T-helper 2 cell treated with Interferon-gamma antibody and Interleukin-4, amounts not matched to agents 5 μg/mL and 100 μg/mL, for 36 hours (primary cell): ENCODE results near the gene CD7.

Experiments
- DNase-seq: peaks from one replicate; pipeline ENCODE4 v3.0.0; 2021; ENCODE audit warnings: low spot score
- H3K27ac Mint-ChIP-seq: one replicate; pipeline ENCODE4 v1.8.0; 2021; ENCODE audit warnings: mild to moderate bottlenecking, mixed read lengths
- H3K27me3 Mint-ChIP-seq: one replicate; pipeline ENCODE4 v1.8.0; 2021; ENCODE audit warnings: low read depth, mixed read lengths
- H3K36me3 Mint-ChIP-seq: one replicate; pipeline ENCODE4 v1.8.0; 2021; ENCODE audit warnings: low read depth, mixed read lengths
- H3K4me1 Mint-ChIP-seq: one replicate; pipeline ENCODE4 v1.8.0; 2021; ENCODE audit warnings: low read depth, mixed read lengths
- H3K4me3 Mint-ChIP-seq: one replicate; pipeline ENCODE4 v1.8.0; 2022; ENCODE audit warnings: mild to moderate bottlenecking, moderate library complexity, mixed read lengths
- H3K9me3 Mint-ChIP-seq: one replicate; pipeline ENCODE4 v1.8.0; 2021; ENCODE audit warnings: mixed read lengths

The CD7 gene

GRCh38 chr17:82327289-82327688, 9.9 kb upstream of the CD7 start:
- Mint-ChIP-seq H3K27me3 (peaks cover 6% of the 10 kb centered on the region), H3K27ac (no peak overlapping the region), H3K9me3 (no peaks in the 10 kb centered on the region), H3K36me3 (no peaks in the 10 kb centered on the region), H3K4me3 (no peak overlapping the region), H3K4me1 (peaks cover 2% of the 10 kb centered on the region)
- no peak for DNase-seq

GRCh38 chr17:82325286-82326180, 8.1 kb upstream of the CD7 start:
- H3K27ac Mint-ChIP-seq = no peak overlapping the region
- no peak overlapping the region for H3K4me3 Mint-ChIP-seq
- no peak for DNase-seq
- no peaks in the 10 kb centered on the region for H3K9me3 Mint-ChIP-seq
- H3K27me3 Mint-ChIP-seq = no peaks in the 10 kb centered on the region
- no peaks in the 10 kb centered on the region for H3K36me3 Mint-ChIP-seq
- H3K4me1 Mint-ChIP-seq = peaks cover 8% of the 10 kb centered on the region

- Mint-ChIP-seq H3K27ac (no peak overlapping the region), H3K4me1 (peaks cover 9% of the 10 kb centered on the region), H3K4me3 (no peak overlapping the region), H3K9me3 (no peaks in the 10 kb centered on the region), H3K27me3 (no peaks in the 10 kb centered on the region), H3K36me3 (no peaks in the 10 kb centered on the region)
- DNase-seq = no peak
Measured at GRCh38 chr17:82324566-82325285, 7.3 kb upstream of the CD7 start.

- H3K9me3 Mint-ChIP-seq = no peaks in the 10 kb centered on the region
- H3K4me3 Mint-ChIP-seq = no peak overlapping the region
- DNase-seq = no peak
- peaks cover 9% of the 10 kb centered on the region for H3K4me1 Mint-ChIP-seq
- H3K36me3 Mint-ChIP-seq = no peaks in the 10 kb centered on the region
- H3K27ac Mint-ChIP-seq = no peak overlapping the region
- no peaks in the 10 kb centered on the region for H3K27me3 Mint-ChIP-seq
Measured at GRCh38 chr17:82323514-82324234, 6.3 kb upstream of the CD7 start.

- H3K36me3 Mint-ChIP-seq = no peaks in the 10 kb centered on the region
- H3K27ac Mint-ChIP-seq = no peak overlapping the region
- H3K4me3 Mint-ChIP-seq = no peak overlapping the region
- no peaks in the 10 kb centered on the region for H3K9me3 Mint-ChIP-seq
- H3K4me1 Mint-ChIP-seq = peaks cover 9% of the 10 kb centered on the region
- DNase-seq = no peak
- no peaks in the 10 kb centered on the region for H3K27me3 Mint-ChIP-seq
Measured at GRCh38 chr17:82322526-82323453, 5.4 kb upstream of the CD7 start.

- H3K27me3 Mint-ChIP-seq = no peaks in the 10 kb centered on the region
- H3K36me3 Mint-ChIP-seq = no peaks in the 10 kb centered on the region
- H3K9me3 Mint-ChIP-seq = no peaks in the 10 kb centered on the region
- H3K4me3 Mint-ChIP-seq = peak overlapping the region; percentile 49
- H3K4me1 Mint-ChIP-seq = peaks cover 13% of the 10 kb centered on the region
- no peak for DNase-seq
- peak overlapping the region; percentile 41 for H3K27ac Mint-ChIP-seq
Measured at GRCh38 chr17:82321947-82322466, 4.6 kb upstream of the CD7 start.

GRCh38 chr17:82320956-82321927, 3.8 kb upstream of the CD7 start:
- no peaks in the 10 kb centered on the region for H3K27me3 Mint-ChIP-seq
- H3K4me3 Mint-ChIP-seq = peak overlapping the region; percentile 81
- peak; percentile 76 for DNase-seq
- H3K36me3 Mint-ChIP-seq = peaks cover 2% of the 10 kb centered on the region
- H3K4me1 Mint-ChIP-seq = peaks cover 13% of the 10 kb centered on the region
- H3K9me3 Mint-ChIP-seq = no peaks in the 10 kb centered on the region
- peak overlapping the region; percentile 85 for H3K27ac Mint-ChIP-seq

- no peak for DNase-seq
- peaks cover 19% of the 10 kb centered on the region for H3K4me1 Mint-ChIP-seq
- H3K27me3 Mint-ChIP-seq = no peaks in the 10 kb centered on the region
- H3K36me3 Mint-ChIP-seq = peaks cover 7% of the 10 kb centered on the region
- H3K27ac Mint-ChIP-seq = no peak overlapping the region
- peak overlapping the region; percentile 21 for H3K4me3 Mint-ChIP-seq
- no peaks in the 10 kb centered on the region for H3K9me3 Mint-ChIP-seq
Measured at GRCh38 chr17:82320140-82320840, 2.9 kb upstream of the CD7 start.

- Mint-ChIP-seq H3K27ac (no peak overlapping the region), H3K27me3 (no peaks in the 10 kb centered on the region)
Measured at GRCh38 chr17:82319619-82320062, 2.2 kb upstream of the CD7 start.

GRCh38 chr17:82318772-82319606, 1.6 kb upstream of the CD7 start:
- no peaks in the 10 kb centered on the region for H3K9me3 Mint-ChIP-seq
- no peaks in the 10 kb centered on the region for H3K27me3 Mint-ChIP-seq
- H3K27ac Mint-ChIP-seq = no peak overlapping the region
- no peak for DNase-seq
- no peak overlapping the region for H3K4me3 Mint-ChIP-seq
- peaks cover 9% of the 10 kb centered on the region for H3K36me3 Mint-ChIP-seq
- peaks cover 17% of the 10 kb centered on the region for H3K4me1 Mint-ChIP-seq

More at GRCh38 chr17:82319619-82320062, 2.2 kb upstream of the CD7 start:
- Mint-ChIP-seq H3K4me3 (no peak overlapping the region), H3K9me3 (no peaks in the 10 kb centered on the region), H3K4me1 (peaks cover 17% of the 10 kb centered on the region), H3K36me3 (peaks cover 7% of the 10 kb centered on the region)
- no peak for DNase-seq

- Mint-ChIP-seq H3K9me3 (no peaks in the 10 kb centered on the region), H3K27ac (no peak overlapping the region), H3K36me3 (peaks cover 16% of the 10 kb centered on the region), H3K27me3 (no peaks in the 10 kb centered on the region), H3K4me1 (peaks cover 17% of the 10 kb centered on the region), H3K4me3 (no peak overlapping the region)
- no peak for DNase-seq
Measured at GRCh38 chr17:82318169-82318498, 726 bp upstream of the CD7 start.
